ENCODE measurements around the gene SYNDIG1. TPM values are rescaled to one million over a fixed set of nuclear protein-coding genes. Genes with fewer than 3 reads are reported as not detected.

Gene SYNDIG1
- polyA plus RNA-seq, 1 experiment = 1.7 TPM

- CTCF ChIA-PET = no interaction called here
- H3K27me3 ChIP-seq (ENCODE audit: control insufficient read depth, insufficient read depth, low read length) = no peaks in the 10 kb centered on the region
- no peak overlapping the region for H3K4me3 ChIP-seq (ENCODE audit: low read depth, low read length)
- POLR2A ChIA-PET = no interaction called here
- TF ChIP-seq, protein P1, sequence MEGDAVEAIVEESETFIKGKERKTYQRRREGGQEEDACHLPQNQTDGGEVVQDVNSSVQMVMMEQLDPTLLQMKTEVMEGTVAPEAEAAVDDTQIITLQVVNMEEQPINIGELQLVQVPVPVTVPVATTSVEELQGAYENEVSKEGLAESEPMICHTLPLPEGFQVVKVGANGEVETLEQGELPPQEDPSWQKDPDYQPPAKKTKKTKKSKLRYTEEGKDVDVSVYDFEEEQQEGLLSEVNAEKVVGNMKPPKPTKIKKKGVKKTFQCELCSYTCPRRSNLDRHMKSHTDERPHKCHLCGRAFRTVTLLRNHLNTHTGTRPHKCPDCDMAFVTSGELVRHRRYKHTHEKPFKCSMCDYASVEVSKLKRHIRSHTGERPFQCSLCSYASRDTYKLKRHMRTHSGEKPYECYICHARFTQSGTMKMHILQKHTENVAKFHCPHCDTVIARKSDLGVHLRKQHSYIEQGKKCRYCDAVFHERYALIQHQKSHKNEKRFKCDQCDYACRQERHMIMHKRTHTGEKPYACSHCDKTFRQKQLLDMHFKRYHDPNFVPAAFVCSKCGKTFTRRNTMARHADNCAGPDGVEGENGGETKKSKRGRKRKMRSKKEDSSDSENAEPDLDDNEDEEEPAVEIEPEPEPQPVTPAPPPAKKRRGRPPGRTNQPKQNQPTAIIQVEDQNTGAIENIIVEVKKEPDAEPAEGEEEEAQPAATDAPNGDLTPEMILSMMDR (IDR thresholded peaks at IDR 0.05; ENCODE audit: insufficient read depth, low read depth, low read length) = no peak
- DNase-seq (ENCODE audit: low read depth) = no peak
- H3K36me3 ChIP-seq (ENCODE audit: control insufficient read depth, insufficient read depth, low read length) = no peaks in the 10 kb centered on the region
Measured at GRCh38 chr20:24479595-24479994, 10.2 kb downstream of the SYNDIG1 start.

GRCh38 chr20:24480509-24480908, 11.1 kb downstream of the SYNDIG1 start:
- TF ChIP-seq, protein P1 (IDR thresholded peaks at IDR 0.05; ENCODE audit: insufficient read depth, low read depth, low read length) = no peak
- ChIA-PET POLR2A (no interaction called here), CTCF (no interaction called here)
- Histone ChIP-seq H3K27me3 (ENCODE audit: control insufficient read depth, insufficient read depth, low read length) (no peaks in the 10 kb centered on the region), H3K36me3 (ENCODE audit: control insufficient read depth, insufficient read depth, low read length) (no peaks in the 10 kb centered on the region), H3K4me3 (ENCODE audit: low read depth, low read length) (no peak overlapping the region)
- DNase-seq (ENCODE audit: low read depth) = no peak

GRCh38 chr20:24481173-24481572, 11.7 kb downstream of the SYNDIG1 start:
- no peak for DNase-seq (ENCODE audit: low read depth)
- POLR2A ChIA-PET = no interaction called here
- TF ChIP-seq, protein P1 (IDR thresholded peaks at IDR 0.05; ENCODE audit: insufficient read depth, low read depth, low read length) = no peak
- CTCF ChIA-PET = interaction anchor here (0.5 kb wide), 1 partner anchor 269 kb away, joined by 5 read pairs; no protein-coding TSS in a partner anchor
- Histone ChIP-seq H3K36me3 (ENCODE audit: control insufficient read depth, insufficient read depth, low read length) (no peaks in the 10 kb centered on the region), H3K27me3 (ENCODE audit: control insufficient read depth, insufficient read depth, low read length) (no peaks in the 10 kb centered on the region), H3K4me3 (ENCODE audit: low read depth, low read length) (no peak overlapping the region)

DNA sequence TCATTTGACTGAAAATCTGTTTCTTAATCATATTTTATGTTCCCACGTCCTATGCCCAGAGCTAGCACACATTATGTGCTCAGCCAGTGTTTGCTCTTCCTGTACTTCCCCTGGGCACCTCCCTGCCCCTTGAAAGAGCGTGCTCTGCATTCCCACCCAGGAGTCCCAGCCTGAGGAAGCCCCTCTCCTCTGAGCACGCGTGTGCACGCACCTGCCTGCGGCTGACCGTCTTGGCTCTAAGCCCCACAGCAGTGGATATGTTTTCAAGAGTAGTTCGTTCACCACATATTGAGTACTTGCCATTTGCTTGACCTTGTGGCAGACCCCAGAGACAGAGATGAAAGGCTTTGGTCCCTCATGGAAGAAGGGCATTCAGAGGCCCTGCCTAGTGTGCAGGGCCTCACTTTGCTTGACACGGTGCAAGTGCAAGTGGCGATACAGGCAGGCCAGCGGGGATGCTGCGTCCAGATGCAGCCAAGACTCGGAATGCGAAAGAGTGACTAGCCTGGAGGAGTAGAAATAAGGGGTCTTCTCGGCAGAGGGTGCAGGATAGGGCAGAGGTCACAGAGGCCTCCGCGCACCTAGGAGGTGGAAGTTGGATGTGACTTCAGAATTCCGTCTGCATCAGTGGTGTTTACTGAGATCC, 14.1 kb downstream of the SYNDIG1 start:
- ChIA-PET POLR2A (no interaction called here), CTCF (no interaction called here)
- TF ChIP-seq, protein P1 (IDR thresholded peaks at IDR 0.05; ENCODE audit: insufficient read depth, low read depth, low read length) = no peak
- H3K36me3 ChIP-seq (ENCODE audit: control insufficient read depth, insufficient read depth, low read length) = no peaks in the 10 kb centered on the region
- H3K4me3 ChIP-seq (ENCODE audit: low read depth, low read length) = no peak overlapping the region
- no peaks in the 10 kb centered on the region for H3K27me3 ChIP-seq (ENCODE audit: control insufficient read depth, insufficient read depth, low read length)
- no peak for DNase-seq (ENCODE audit: low read depth)

DNA sequence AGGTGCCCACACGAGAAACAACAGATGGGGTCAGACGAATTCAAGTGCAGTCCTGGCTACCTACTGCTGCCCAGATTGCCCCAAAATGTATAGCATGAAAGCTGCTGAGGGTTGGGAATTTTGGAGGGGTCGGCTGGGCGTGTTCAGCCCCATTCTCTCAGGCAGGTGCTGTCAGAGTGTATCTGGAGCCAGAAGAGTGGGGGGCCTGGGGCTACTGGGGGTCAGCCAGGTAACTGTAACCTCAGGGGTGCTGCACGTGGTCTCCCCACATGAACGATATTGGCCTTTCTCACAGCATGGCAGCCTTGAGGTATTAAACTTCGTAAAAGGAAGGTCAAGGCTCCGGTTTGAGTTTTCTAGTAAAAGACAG, 14.6 kb downstream of the SYNDIG1 start:
- no peak for DNase-seq (ENCODE audit: low read depth)
- TF ChIP-seq, protein P1 (IDR thresholded peaks at IDR 0.05; ENCODE audit: insufficient read depth, low read depth, low read length) = no peak
- no peaks in the 10 kb centered on the region for H3K36me3 ChIP-seq (ENCODE audit: control insufficient read depth, insufficient read depth, low read length)
- H3K4me3 ChIP-seq (ENCODE audit: low read depth, low read length) = no peak overlapping the region
- H3K27me3 ChIP-seq (ENCODE audit: control insufficient read depth, insufficient read depth, low read length) = no peaks in the 10 kb centered on the region
- CTCF ChIA-PET = no interaction called here
- POLR2A ChIA-PET = no interaction called here

Measured in BJ (cell line).